M059J (cell line): ENCODE results near the gene ITPRID1. TPM values are rescaled to one million over a fixed set of nuclear protein-coding genes. Genes with fewer than 3 reads are reported as not detected.

Source experiments
- DNase-seq: peaks from one replicate; pipeline ENCODE4 v3.0.0-alpha.2; 2012; ENCODE audit warnings: low read depth
- total RNA-seq: library from RNA; depleted of rRNA; stranded (reverse); fragments of >200 nt; shearing (Covaris generic); gene quantifications from 2 replicates; pipeline ENCODE4 v1.2.3, GENCODE V29; 2014; rRNA removed

Gene ITPRID1
- total RNA-seq, 1 experiment from 2014 or later = not detected

- DNase-seq = no peak
Observed at GRCh38 chr7:31695859-31696614, 182.1 kb downstream of the ITPRID1 start.

GRCh38 chr7:31699050-31699449, 185.2 kb downstream of the ITPRID1 start:
- DNase-seq = no peak

GRCh38 chr7:31702354-31702753, 188.5 kb downstream of the ITPRID1 start:
- no peak for DNase-seq

GRCh38 chr7:31705377-31705776, 191.5 kb downstream of the ITPRID1 start:
- DNase-seq = no peak

- no peak for DNase-seq
Observed at GRCh38 chr7:31707089-31707488, 193.2 kb downstream of the ITPRID1 start.

Other genes with a start within 250 kb of the ITPRID1 start
- gene NEUROD6, start 173.4 kb upstream of the ITPRID1 start, total RNA-seq = not detected in 2 replicates
- gene PPP1R17, start 173.1 kb downstream of the ITPRID1 start, total RNA-seq = not detected in 2 replicates